ENCODE measurements around the gene CCNC. TPM values are rescaled to one million over a fixed set of nuclear protein-coding genes. Genes with fewer than 3 reads are reported as not detected.

Gene CCNC
- total RNA-seq, 4 donors from 2014 or later, result 25.3 to 62.9 (median 46.7) TPM

GRCh38 chr6:99514089-99514488 lies 54.4 kb downstream of the CCNC start:
- DNase-seq (ENCODE audit: low spot score in 2 of 2), result no peak
- no peak overlapping the region for H3K4me3 ChIP-seq (ENCODE audit: low read depth, poor library complexity, severe bottlenecking)
- 55 to 61% methylated on average over 8 of the region's 8 CpGs for WGBS, 2 donors
- no peak for TF ChIP-seq CTCF (IDR thresholded peaks at IDR 0.05)
- no peak for TF ChIP-seq POLR2A (IDR thresholded peaks at IDR 0.05)
- intact Hi-C loops (cut with DNase I; ENCODE audit: low total_unique reads), result no loop called here

- no peak for DNase-seq (ENCODE audit: low spot score in 2 of 2)
- intact Hi-C loops (cut with DNase I; ENCODE audit: low total_unique reads), result no loop called here
- no peak overlapping the region for H3K4me3 ChIP-seq (ENCODE audit: low read depth, poor library complexity, severe bottlenecking)
- TF ChIP-seq CTCF (IDR thresholded peaks at IDR 0.05) (no peak), POLR2A (IDR thresholded peaks at IDR 0.05) (no peak)
- 88 to 94% methylated on average over 1 of the region's 1 CpG for WGBS, 2 donors
Observed at GRCh38 chr6:99512033-99512432, 56.4 kb downstream of the CCNC start.

- TF ChIP-seq POLR2A (IDR thresholded peaks at IDR 0.05), result no peak
- TF ChIP-seq CTCF (IDR thresholded peaks at IDR 0.05), result no peak
- WGBS, 2 donors, result 95 to 100% methylated on average over 3 of the region's 3 CpGs
- DNase-seq (ENCODE audit: low spot score in 2 of 2), result no peak
- no peak overlapping the region for H3K4me3 ChIP-seq (ENCODE audit: low read depth, poor library complexity, severe bottlenecking)
- intact Hi-C loops (cut with DNase I; ENCODE audit: low total_unique reads), result no loop called here
Observed at GRCh38 chr6:99507648-99508047, 60.8 kb downstream of the CCNC start.

- 78 to 82% methylated on average over 2 of the region's 2 CpGs for WGBS, 2 donors
- no peak overlapping the region for H3K4me3 ChIP-seq (ENCODE audit: low read depth, poor library complexity, severe bottlenecking)
- TF ChIP-seq POLR2A (IDR thresholded peaks at IDR 0.05) (no peak), CTCF (IDR thresholded peaks at IDR 0.05) (no peak)
- no peak for DNase-seq (ENCODE audit: low spot score in 2 of 2)
- intact Hi-C loops (cut with DNase I; ENCODE audit: low total_unique reads), result no loop called here
Observed at GRCh38 chr6:99501762-99502161, 66.7 kb downstream of the CCNC start.

- DNase-seq (ENCODE audit: low spot score in 2 of 2), result no peak
- 61 to 64% methylated on average over 1 of the region's 1 CpG for WGBS, 2 donors
- TF ChIP-seq CTCF (IDR thresholded peaks at IDR 0.05), result no peak
- no peak for TF ChIP-seq POLR2A (IDR thresholded peaks at IDR 0.05)
- intact Hi-C loops (cut with DNase I; ENCODE audit: low total_unique reads), result no loop called here
- no peak overlapping the region for H3K4me3 ChIP-seq (ENCODE audit: low read depth, poor library complexity, severe bottlenecking)
Observed at GRCh38 chr6:99498421-99498820, 70.0 kb downstream of the CCNC start.

- 88 to 92% methylated on average over 1 of the region's 1 CpG for WGBS, 2 donors
- intact Hi-C loops (cut with DNase I; ENCODE audit: low total_unique reads), result no loop called here
- TF ChIP-seq CTCF (IDR thresholded peaks at IDR 0.05) (no peak), POLR2A (IDR thresholded peaks at IDR 0.05) (no peak)
- H3K4me3 ChIP-seq (ENCODE audit: low read depth, poor library complexity, severe bottlenecking), result no peak overlapping the region
- no peak for DNase-seq (ENCODE audit: low spot score in 2 of 2)
Observed at GRCh38 chr6:99495466-99495865, 73.0 kb downstream of the CCNC start.

Measured in lower leg skin (tissue), 4 donors.